GM18858 (cell line): ENCODE data around the gene CRIM1.

Source experiments
- ATAC-seq: cut with Tn5 transposase; IDR thresholded peaks from one replicate; pipeline ENCODE4 v1.9.1; 2021; ENCODE audit not compliant: unreplicated experiment

Gene CRIM1

GRCh38 chr2:36451512-36451911, 95.9 kb downstream of the CRIM1 start:
- ATAC-seq = no peak

GRCh38 chr2:36452260-36452659, 96.7 kb downstream of the CRIM1 start:
- no peak for ATAC-seq

- ATAC-seq = no peak
These were observed 98.1 kb downstream of the CRIM1 start for GRCh38 chr2:36453652-36454051.

- no peak for ATAC-seq
These were observed 99.4 kb downstream of the CRIM1 start for GRCh38 chr2:36455011-36455410.

GRCh38 chr2:36455788-36456187, 100.2 kb downstream of the CRIM1 start:
- no peak for ATAC-seq

GRCh38 chr2:36456227-36457175, 100.9 kb downstream of the CRIM1 start:
- ATAC-seq = no peak

- no peak for ATAC-seq
These were observed 102.5 kb downstream of the CRIM1 start for GRCh38 chr2:36458106-36458505.

- no peak for ATAC-seq
These were observed 104.2 kb downstream of the CRIM1 start for GRCh38 chr2:36459725-36460137.

GRCh38 chr2:36461039-36461681, 105.6 kb downstream of the CRIM1 start:
- peak; percentile 77 for ATAC-seq

- ATAC-seq = no peak
These were observed 106.8 kb downstream of the CRIM1 start for GRCh38 chr2:36462311-36462935.

- no peak for ATAC-seq
These were observed 107.8 kb downstream of the CRIM1 start for GRCh38 chr2:36463365-36463764.

GRCh38 chr2:36464006-36464721, 108.6 kb downstream of the CRIM1 start:
- ATAC-seq = no peak

- no peak for ATAC-seq
These were observed 110.6 kb downstream of the CRIM1 start for GRCh38 chr2:36466135-36466534.

GRCh38 chr2:36468463-36469105, 113.0 kb downstream of the CRIM1 start:
- ATAC-seq = no peak

GRCh38 chr2:36469106-36469477, 113.5 kb downstream of the CRIM1 start:
- no peak for ATAC-seq

GRCh38 chr2:36469710-36470109, 114.1 kb downstream of the CRIM1 start:
- no peak for ATAC-seq

- no peak for ATAC-seq
These were observed 117.7 kb downstream of the CRIM1 start for GRCh38 chr2:36473230-36473629.

GRCh38 chr2:36476411-36476810, 120.8 kb downstream of the CRIM1 start:
- no peak for ATAC-seq

- ATAC-seq = no peak
These were observed 121.7 kb downstream of the CRIM1 start for GRCh38 chr2:36477315-36477714.

- no peak for ATAC-seq
These were observed 122.2 kb downstream of the CRIM1 start for GRCh38 chr2:36477746-36478145.

GRCh38 chr2:36478332-36478738, 122.8 kb downstream of the CRIM1 start:
- no peak for ATAC-seq
